ENCODE measurements around the gene ALDH1A2. TPM values are rescaled to one million over a fixed set of nuclear protein-coding genes. Genes with fewer than 3 reads are reported as not detected.
A peak's percentile ranks its signal among the peaks of the same experiment; 100 is the strongest.

ALDH1A2 gene
- total and polyA plus RNA-seq, 11 donors = 1.9 to 63.3 (median 6.8) TPM

GRCh38 chr15:58026552-58026951 lies 39.0 kb downstream of the ALDH1A2 start:
- WGBS, 4 donors = 75 to 95% (median 94%) methylated on average over 1 to 7 of the region's 7 CpGs

GRCh38 chr15:58026051-58026450 lies 39.5 kb downstream of the ALDH1A2 start:
- no peak for DNase-seq
- Histone ChIP-seq H3K9me3 (peaks cover 0 to 71% (median 29%) of the 10 kb centered on the region in 12 donors), H3K36me3 (no peaks in the 10 kb centered on the region), H3K4me3 (no peak overlapping the region), H3K27ac (no peak overlapping the region), H3K4me1 (no peaks in the 10 kb centered on the region), H3K27me3 (no peaks in the 10 kb centered on the region)
- ATAC-seq = no peak
- WGBS, 4 donors = 84 to 99% (median 91%) methylated on average over 1 of the region's 1 CpG
- no peak for TF ChIP-seq CTCF (IDR thresholded peaks at IDR 0.05)
- TF ChIP-seq POLR2A (IDR thresholded peaks at IDR 0.05) = no peak
- intact Hi-C loops (cut with DNase I) = no loop called here

More at GRCh38 chr15:58026552-58026951, 39.0 kb downstream of the ALDH1A2 start:
- Histone ChIP-seq H3K9me3 (peaks cover 0 to 71% (median 29%) of the 10 kb centered on the region in 12 donors), H3K27ac (no peak overlapping the region), H3K36me3 (no peaks in the 10 kb centered on the region), H3K27me3 (no peaks in the 10 kb centered on the region), H3K4me3 (no peak overlapping the region), H3K4me1 (no peaks in the 10 kb centered on the region)
- no peak for DNase-seq
- intact Hi-C loops (cut with DNase I) = no loop called here
- TF ChIP-seq CTCF (IDR thresholded peaks at IDR 0.05) (no peak), POLR2A (IDR thresholded peaks at IDR 0.05) (no peak)
- no peak for ATAC-seq

- DNase-seq (peak in 1 of 5 donors; percentile 28), ATAC-seq (peak in 1 of 4 donors; percentile 42)
- peaks cover 0 to 41% (median 23%) of the 10 kb centered on the region in 12 donors for H3K9me3 ChIP-seq
- H3K27ac ChIP-seq = no peak overlapping the region
- intact Hi-C loops (cut with DNase I) = no loop called here
- H3K4me1 ChIP-seq = no peaks in the 10 kb centered on the region
- no peaks in the 10 kb centered on the region for H3K27me3 ChIP-seq
- H3K36me3 ChIP-seq = no peaks in the 10 kb centered on the region
- H3K4me3 ChIP-seq = no peak overlapping the region
- 70 to 84% (median 77%) methylated on average over 7 to 9 of the region's 9 CpGs for WGBS, 4 donors
- TF ChIP-seq POLR2A (IDR thresholded peaks at IDR 0.05) (no peak), CTCF (IDR thresholded peaks at IDR 0.05) (no peak)
Measured at GRCh38 chr15:58021332-58022230, 43.9 kb downstream of the ALDH1A2 start.

- intact Hi-C loops (cut with DNase I) = no loop called here
- H3K36me3 ChIP-seq = no peaks in the 10 kb centered on the region
- TF ChIP-seq POLR2A (IDR thresholded peaks at IDR 0.05) (no peak), CTCF (IDR thresholded peaks at IDR 0.05) (no peak)
- H3K9me3 ChIP-seq = peaks cover 0 to 23% (median 8%) of the 10 kb centered on the region in 12 donors
- no peaks in the 10 kb centered on the region for H3K27me3 ChIP-seq
- no peak overlapping the region for H3K4me3 ChIP-seq
- no peaks in the 10 kb centered on the region for H3K4me1 ChIP-seq
- WGBS, 4 donors = 72 to 82% (median 76%) methylated on average over 5 of the region's 5 CpGs
- ATAC-seq (peak in 1 of 4 donors; percentile 70), DNase-seq (no peak)
- no peak overlapping the region for H3K27ac ChIP-seq
Measured at GRCh38 chr15:58019503-58020376, 45.8 kb downstream of the ALDH1A2 start.
